LNCaP clone FGC (cell line): ENCODE measurements around the gene TRIM8.

ENCODE experiments used
- DNase-seq: peaks from one replicate; pipeline ENCODE4 v3.0.0-alpha.2; 2011; ENCODE audit warnings: low read depth
- H3K4me3 ChIP-seq: 2 replicates; pipeline ENCODE4 v1.5.1; 2011; ENCODE audit warnings: mild to moderate bottlenecking, low read depth, low read length, control low read depth
- CTCF ChIP-seq: IDR thresholded peaks from 2 replicates; pipeline ENCODE4 v1.5.1; 2012; ENCODE audit warnings: mild to moderate bottlenecking; ENCODE audit not compliant: control insufficient read depth, insufficient read depth; ENCODE audit errors: extremely low read depth

Gene TRIM8

GRCh38 chr10:102608487-102608886 is 35.8 kb upstream of the TRIM8 start:
- no peak for DNase-seq
- H3K4me3 ChIP-seq = no peak overlapping the region
- no peak for TF ChIP-seq CTCF

- TF ChIP-seq CTCF = no peak
- H3K4me3 ChIP-seq = no peak overlapping the region
- DNase-seq = no peak
These were observed 33.8 kb upstream of the TRIM8 start for GRCh38 chr10:102610441-102610887.

GRCh38 chr10:102611514-102612087 is 32.7 kb upstream of the TRIM8 start:
- DNase-seq = no peak
- H3K4me3 ChIP-seq = no peak overlapping the region
- no peak for TF ChIP-seq CTCF

DNA sequence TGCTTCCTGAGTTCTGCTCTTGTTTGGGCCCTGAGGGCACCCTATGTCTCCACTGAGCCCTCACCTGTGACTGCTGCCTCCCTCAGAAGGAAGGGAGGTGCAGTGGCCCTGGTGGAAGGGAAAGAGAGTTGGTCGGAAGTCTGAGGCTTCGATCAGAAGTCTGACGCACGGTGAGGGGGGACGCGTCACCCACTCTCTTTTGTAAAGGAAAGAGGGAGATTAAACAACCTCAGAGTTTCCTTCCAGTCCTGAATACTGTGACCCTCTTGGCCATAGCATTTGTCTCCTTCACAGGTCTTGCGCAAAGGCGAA is 31.4 kb upstream of the TRIM8 start:
- no peak overlapping the region for H3K4me3 ChIP-seq
- DNase-seq = no peak
- TF ChIP-seq CTCF = no peak

- no peak for DNase-seq
- no peak for TF ChIP-seq CTCF
These were observed 31.0 kb upstream of the TRIM8 start for GRCh38 chr10:102613286-102613685.

DNA sequence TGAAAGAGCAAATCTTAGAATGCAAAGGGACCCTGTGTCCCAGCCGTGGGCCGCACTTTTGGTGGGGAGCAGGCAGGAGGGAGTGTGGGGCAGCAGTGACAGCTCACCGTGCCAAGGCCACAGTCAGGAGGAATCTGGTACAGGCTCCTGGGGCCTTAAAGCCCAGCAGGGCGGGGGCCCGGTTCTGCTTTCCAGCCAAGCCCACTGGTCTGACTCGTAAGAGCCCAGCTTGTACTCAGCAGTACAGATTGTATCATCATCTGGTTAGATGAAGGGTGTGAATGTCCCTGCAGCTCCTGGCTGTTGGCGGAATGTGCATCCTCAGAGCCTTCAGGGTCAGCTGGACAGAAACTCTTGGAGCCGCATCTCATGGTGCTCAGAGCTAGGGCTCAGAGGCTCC is 30.5 kb upstream of the TRIM8 start:
- H3K4me3 ChIP-seq = no peak overlapping the region
- no peak for DNase-seq
- TF ChIP-seq CTCF = no peak

More at GRCh38 chr10:102613286-102613685, 31.0 kb upstream of the TRIM8 start:
- no peak overlapping the region for H3K4me3 ChIP-seq

- no peak overlapping the region for H3K4me3 ChIP-seq
- DNase-seq = no peak
- TF ChIP-seq CTCF = no peak
These were observed 29.4 kb upstream of the TRIM8 start for GRCh38 chr10:102614888-102615287.
